Endothelial cell (in vitro differentiated cells): ENCODE measurements around the gene SLCO3A1. TPM values are rescaled to one million over a fixed set of nuclear protein-coding genes. Genes with fewer than 3 reads are reported as not detected.

Experiments used
- DNase-seq: peaks from one replicate; pipeline ENCODE4 v3.0.0; 2021; ENCODE audit warnings: low spot score
- H3K27ac Mint-ChIP-seq: one replicate; pipeline ENCODE4 v1.8.0; 2021; ENCODE audit warnings: mixed read lengths, inconsistent platforms; ENCODE audit not compliant: unreplicated experiment
- H3K27me3 Mint-ChIP-seq: one replicate; pipeline ENCODE4 v1.8.0; 2021; ENCODE audit warnings: mild to moderate bottlenecking, moderate library complexity, mixed read lengths, inconsistent platforms; ENCODE audit not compliant: unreplicated experiment
- H3K36me3 Mint-ChIP-seq: one replicate; pipeline ENCODE4 v1.8.0; 2021; ENCODE audit warnings: mild to moderate bottlenecking, low read depth, mixed read lengths, inconsistent platforms; ENCODE audit not compliant: unreplicated experiment
- H3K4me1 Mint-ChIP-seq: one replicate; pipeline ENCODE4 v1.8.0; 2021; ENCODE audit warnings: mild to moderate bottlenecking, mixed read lengths, inconsistent platforms; ENCODE audit not compliant: unreplicated experiment
- H3K4me3 Mint-ChIP-seq: one replicate; pipeline ENCODE4 v1.8.0; 2021; ENCODE audit warnings: mild to moderate bottlenecking, mixed read lengths, inconsistent platforms; ENCODE audit not compliant: unreplicated experiment
- H3K9me3 Mint-ChIP-seq: one replicate; pipeline ENCODE4 v1.8.0; 2021; ENCODE audit warnings: mixed read lengths, inconsistent platforms; ENCODE audit not compliant: unreplicated experiment
- CTCF ChIP-seq: fragments of 200-600 bp; sonication (generic); IDR thresholded peaks from one replicate; pipeline ENCODE4 v1.5.0; 2021; ENCODE audit warnings: antibody characterized with exemption; ENCODE audit not compliant: unreplicated experiment
- total RNA-seq: library from RNA; stranded (reverse); fragmentation: NEBNext Ultra II Directional; extraction: Animal tissue kit (Norgen Biotek cat#: 25700); gene quantifications from one replicate; pipeline ENCODE4 v1.2.1, GENCODE V29; 2021; ENCODE audit not compliant: unreplicated experiment

The SLCO3A1 gene
- total RNA-seq, 1 donor from 2014 or later, result 30.9 TPM

GRCh38 chr15:91878319-91878870 is 24.9 kb downstream of the SLCO3A1 start:
- no peak for DNase-seq
- H3K36me3 Mint-ChIP-seq, result no peaks in the 10 kb centered on the region
- no peak for TF ChIP-seq CTCF
- H3K9me3 Mint-ChIP-seq, result no peaks in the 10 kb centered on the region
- no peaks in the 10 kb centered on the region for H3K27me3 Mint-ChIP-seq
- H3K4me1 Mint-ChIP-seq, result peaks cover 3% of the 10 kb centered on the region
- no peak overlapping the region for H3K4me3 Mint-ChIP-seq
- no peak overlapping the region for H3K27ac Mint-ChIP-seq

GRCh38 chr15:91879158-91879557 is 25.6 kb downstream of the SLCO3A1 start:
- Mint-ChIP-seq H3K36me3 (no peaks in the 10 kb centered on the region), H3K9me3 (no peaks in the 10 kb centered on the region), H3K27ac (no peak overlapping the region), H3K4me1 (peaks cover 3% of the 10 kb centered on the region), H3K27me3 (no peaks in the 10 kb centered on the region), H3K4me3 (no peak overlapping the region)
- no peak for DNase-seq
- TF ChIP-seq CTCF, result no peak

- Mint-ChIP-seq H3K4me3 (no peak overlapping the region), H3K9me3 (no peaks in the 10 kb centered on the region), H3K4me1 (peaks cover 2% of the 10 kb centered on the region), H3K27me3 (no peaks in the 10 kb centered on the region), H3K27ac (no peak overlapping the region), H3K36me3 (no peaks in the 10 kb centered on the region)
- no peak for DNase-seq
- TF ChIP-seq CTCF, result no peak
Measured at GRCh38 chr15:91880373-91880772, 26.9 kb downstream of the SLCO3A1 start.

GRCh38 chr15:91881569-91882297 is 28.2 kb downstream of the SLCO3A1 start:
- H3K4me1 Mint-ChIP-seq, result peaks cover 8% of the 10 kb centered on the region
- H3K27me3 Mint-ChIP-seq, result no peaks in the 10 kb centered on the region
- no peaks in the 10 kb centered on the region for H3K9me3 Mint-ChIP-seq
- no peak for TF ChIP-seq CTCF
- H3K4me3 Mint-ChIP-seq, result no peak overlapping the region
- DNase-seq, result no peak
- H3K27ac Mint-ChIP-seq, result no peak overlapping the region
- H3K36me3 Mint-ChIP-seq, result no peaks in the 10 kb centered on the region

GRCh38 chr15:91882858-91883586 is 29.5 kb downstream of the SLCO3A1 start:
- Mint-ChIP-seq H3K36me3 (no peaks in the 10 kb centered on the region), H3K27me3 (no peaks in the 10 kb centered on the region), H3K4me3 (no peak overlapping the region), H3K27ac (no peak overlapping the region), H3K4me1 (peaks cover 16% of the 10 kb centered on the region), H3K9me3 (no peaks in the 10 kb centered on the region)
- no peak for DNase-seq
- TF ChIP-seq CTCF, result no peak
